HG02870 (cell line): ENCODE data around the gene KATNB1.
"Not testable (repeated sequence)": the region's sequence is repeated elsewhere in the genome, so short reads cannot be mapped to it uniquely, and the experiment has no call there.

Source experiments
- ATAC-seq: cut with Tn5 transposase; IDR thresholded peaks from one replicate; pipeline ENCODE4 v1.9.1; 2021; ENCODE audit warnings: mild to moderate bottlenecking, moderate library complexity; ENCODE audit not compliant: unreplicated experiment

The KATNB1 gene

GRCh38 chr16:57741660-57742191 lies 6.2 kb downstream of the KATNB1 start:
- ATAC-seq = no peak

- no peak for ATAC-seq
Observed at GRCh38 chr16:57742543-57742942, 7.0 kb downstream of the KATNB1 start.

GRCh38 chr16:57743458-57743857 lies 7.9 kb downstream of the KATNB1 start:
- ATAC-seq = no peak

- no peak for ATAC-seq
Observed at GRCh38 chr16:57743886-57744641, 8.5 kb downstream of the KATNB1 start.

DNA sequence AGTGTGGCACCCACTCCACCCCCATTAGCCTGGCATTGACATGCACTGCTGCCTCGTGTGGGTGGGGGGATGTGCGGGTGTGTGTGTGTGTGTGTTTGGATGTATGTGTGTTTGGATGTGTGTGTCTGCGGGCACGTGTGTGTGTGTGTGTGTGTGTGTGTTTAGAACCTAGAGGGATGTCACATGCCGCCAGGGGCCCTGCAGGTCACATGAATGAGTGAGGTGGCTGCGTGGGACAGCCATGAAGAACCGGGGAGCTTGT lies 9.0 kb downstream of the KATNB1 start:
- ATAC-seq = no peak

DNA sequence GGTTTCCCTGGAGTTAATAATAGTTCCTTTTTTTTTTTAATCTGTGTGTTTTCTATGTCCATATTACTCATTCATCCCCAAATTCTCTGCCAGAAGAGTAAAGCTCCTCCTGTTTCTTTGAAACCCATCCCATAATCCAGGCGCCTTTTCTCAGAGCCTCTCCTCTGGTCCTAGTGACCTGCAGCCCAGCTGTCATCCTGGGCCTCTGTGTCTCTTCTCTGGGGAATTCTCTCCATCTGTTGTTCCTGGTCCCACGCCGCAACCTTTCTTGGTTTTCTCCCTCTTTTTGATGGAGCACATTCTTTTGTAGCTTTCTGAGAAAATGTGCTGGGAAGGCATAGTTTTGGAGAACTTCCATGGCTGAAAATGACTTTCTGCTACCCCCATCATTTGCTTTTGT lies 10.2 kb downstream of the KATNB1 start:
- no peak for ATAC-seq

DNA sequence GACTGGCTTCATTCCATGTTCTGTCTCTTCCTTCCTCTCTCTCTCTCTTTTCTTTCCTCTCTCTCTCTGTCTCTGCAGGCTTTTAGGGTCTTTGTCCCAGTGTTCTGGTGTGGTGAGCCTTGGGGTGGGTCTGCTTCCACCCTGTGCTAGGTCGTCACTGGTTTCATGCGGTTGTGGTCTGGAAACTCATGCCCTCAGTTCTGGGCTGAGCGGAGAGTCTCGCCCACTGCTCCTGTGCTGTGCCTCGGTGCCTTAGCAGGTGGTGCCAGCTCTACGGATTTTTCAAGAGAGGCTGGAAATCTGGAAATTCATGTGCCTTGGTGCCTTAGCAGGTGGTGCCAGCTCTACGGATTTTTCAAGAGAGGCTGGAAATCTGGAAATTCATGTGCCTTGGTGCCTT lies 10.7 kb downstream of the KATNB1 start:
- ATAC-seq = not testable (repeated sequence)

DNA sequence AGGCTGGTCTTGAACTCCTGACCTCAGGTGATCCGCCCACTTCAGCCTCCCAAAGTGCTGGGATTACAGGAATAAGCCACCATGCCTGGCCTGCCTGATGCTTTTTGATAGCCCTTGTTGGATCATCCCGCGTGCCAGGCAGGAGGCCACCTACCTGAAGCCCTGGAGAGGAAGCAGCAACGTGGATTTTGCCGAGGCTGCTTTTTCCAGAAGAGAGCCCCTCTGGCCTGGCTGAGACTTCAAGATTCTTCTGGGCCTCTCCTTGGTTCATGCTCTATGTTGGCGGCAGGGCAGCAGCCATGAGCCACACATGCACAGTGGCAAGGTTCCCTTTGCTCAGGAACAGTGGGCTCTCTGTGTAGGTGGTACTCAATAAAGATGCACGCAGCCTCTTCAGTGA lies 11.5 kb downstream of the KATNB1 start:
- no peak for ATAC-seq

DNA sequence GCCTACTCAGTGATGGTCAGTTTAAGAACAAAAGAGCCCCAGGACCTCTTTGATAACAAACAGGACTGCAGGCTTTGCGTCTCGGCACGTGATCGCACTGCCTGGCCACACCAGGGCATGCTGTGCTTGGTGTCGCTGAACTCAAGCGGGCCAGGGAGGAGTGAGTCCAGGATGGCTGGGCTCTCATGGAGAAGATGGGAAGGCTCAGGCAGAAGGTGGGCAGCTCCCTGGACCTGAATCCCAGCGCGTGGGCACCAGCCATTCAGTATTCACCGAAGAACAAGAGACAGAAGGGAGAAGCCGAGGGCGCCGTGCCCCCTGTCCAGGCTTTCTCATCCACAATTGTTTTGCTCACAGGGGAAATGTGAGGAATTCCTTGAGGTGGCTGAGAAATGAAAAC lies 11.9 kb downstream of the KATNB1 start:
- no peak for ATAC-seq

- no peak for ATAC-seq
Observed at GRCh38 chr16:57747996-57748395, 12.4 kb downstream of the KATNB1 start.

- ATAC-seq = no peak
Observed at GRCh38 chr16:57748596-57748995, 13.0 kb downstream of the KATNB1 start.

DNA sequence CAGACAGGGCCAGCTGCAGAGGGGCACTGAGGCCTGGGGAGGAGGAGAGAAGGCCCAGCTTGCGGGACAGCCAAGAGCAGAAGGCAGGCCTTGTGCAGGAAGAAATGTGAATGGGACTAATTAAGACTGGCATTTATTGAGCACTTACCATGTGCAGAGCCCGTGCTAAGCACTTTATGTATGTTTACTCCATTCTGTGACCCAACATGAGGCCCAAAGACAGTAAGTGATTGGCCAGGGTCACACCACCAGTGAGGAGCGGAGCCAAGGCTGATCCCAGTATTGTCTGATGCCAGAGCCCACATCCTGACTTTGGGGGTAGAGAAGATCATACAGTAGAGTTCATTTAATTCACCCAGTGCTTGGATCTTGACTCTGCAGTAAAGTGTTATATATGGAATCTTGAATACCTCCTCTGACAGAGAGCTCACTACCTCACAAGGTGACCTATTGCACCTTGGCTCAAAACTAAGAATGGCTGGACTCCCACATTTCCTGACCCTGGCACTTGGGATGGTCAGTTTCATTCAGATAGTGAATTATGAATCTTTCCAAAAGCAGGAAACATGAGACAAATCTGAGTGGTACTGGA lies 13.6 kb downstream of the KATNB1 start:
- ATAC-seq = no peak

DNA sequence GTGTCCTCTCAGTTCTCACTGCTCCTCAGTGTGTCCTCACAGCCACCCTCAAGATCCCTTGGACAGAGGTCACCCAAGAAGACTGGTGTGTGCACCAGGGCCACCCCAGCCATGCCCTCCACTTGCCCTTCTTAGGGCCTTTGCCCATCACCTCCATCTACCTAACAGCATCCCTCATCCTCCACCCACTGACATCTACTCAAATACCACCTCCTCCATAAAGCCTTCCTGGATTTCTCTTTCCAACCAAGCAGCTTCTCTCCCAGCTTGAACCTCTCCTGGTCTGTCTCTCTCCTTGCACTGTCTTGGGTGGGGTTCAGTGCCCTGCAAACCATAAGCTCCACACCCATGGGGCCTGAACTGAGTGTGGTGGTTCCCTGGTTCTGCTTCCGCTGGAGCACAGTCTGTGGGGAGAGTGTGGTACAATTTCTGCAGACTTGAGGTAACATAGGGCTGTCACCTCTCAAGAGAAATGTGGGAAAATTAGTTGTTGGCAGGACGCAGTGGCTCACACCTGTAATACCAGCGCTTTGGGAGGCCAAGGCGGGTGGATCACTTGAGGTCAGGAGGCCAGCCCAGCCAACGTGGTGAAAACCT lies 14.4 kb downstream of the KATNB1 start:
- no peak for ATAC-seq

- no peak for ATAC-seq
Observed at GRCh38 chr16:57750796-57751538, 15.4 kb downstream of the KATNB1 start.

- no peak for ATAC-seq
Observed at GRCh38 chr16:57751539-57752202, 16.1 kb downstream of the KATNB1 start.

DNA sequence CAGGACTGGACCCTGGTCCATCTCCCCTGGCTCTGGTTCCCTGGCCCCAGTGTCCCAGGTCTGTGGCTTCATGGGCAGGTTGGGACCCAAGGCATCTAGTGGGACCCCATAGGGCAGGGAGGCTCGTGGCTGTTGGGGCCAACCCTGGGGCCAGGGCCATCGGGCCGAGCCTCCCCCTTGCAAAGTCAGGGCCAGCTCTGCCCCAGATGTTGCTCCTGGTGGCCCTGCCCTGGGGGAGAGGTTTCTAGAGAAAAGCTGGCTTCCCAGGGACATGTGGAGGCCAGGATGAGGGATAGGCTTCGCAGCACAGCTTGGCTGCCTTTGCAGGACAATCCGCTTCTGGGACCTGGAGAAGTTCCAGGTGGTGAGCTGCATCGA lies 16.6 kb downstream of the KATNB1 start:
- ATAC-seq = no peak

DNA sequence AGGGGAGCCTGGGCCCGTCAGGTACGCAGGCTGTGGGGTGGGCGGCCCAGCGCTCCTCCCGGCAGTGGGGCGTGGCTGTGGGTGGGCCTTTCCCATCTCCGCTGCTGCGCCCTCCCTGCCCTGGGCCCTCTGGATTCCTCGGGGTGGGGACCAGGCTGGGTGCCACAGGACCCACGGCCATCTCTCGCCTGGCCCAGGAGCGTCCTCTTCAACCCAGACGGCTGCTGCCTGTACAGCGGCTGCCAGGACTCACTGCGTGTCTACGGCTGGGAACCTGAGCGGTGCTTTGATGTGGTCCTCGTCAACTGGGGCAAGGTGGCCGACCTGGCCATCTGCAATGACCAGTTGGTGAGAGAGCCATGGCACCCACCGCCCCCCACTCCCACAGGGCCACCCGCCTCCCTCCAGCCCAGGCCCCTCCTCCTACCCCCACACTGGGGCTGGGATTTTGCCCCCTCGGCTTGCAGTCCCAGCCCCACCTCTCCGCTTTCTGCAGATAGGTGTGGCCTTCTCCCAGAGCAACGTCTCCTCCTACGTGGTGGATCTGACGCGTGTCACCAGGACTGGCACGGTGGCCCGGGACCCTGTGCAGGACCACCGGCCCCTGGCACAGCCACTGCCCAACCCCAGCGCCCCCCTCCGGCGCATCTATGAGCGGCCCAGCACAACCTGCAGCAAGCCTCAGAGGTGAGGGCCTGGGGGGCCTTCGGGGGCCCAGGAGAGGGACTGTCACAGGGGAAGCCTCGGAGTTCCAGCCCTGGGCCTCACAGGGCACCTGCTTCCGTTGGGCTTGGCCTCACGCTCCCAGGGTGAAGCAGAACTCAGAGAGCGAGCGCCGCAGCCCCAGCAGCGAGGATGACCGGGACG lies 17.2 kb downstream of the KATNB1 start:
- no peak for ATAC-seq

- no peak for ATAC-seq
Observed at GRCh38 chr16:57753448-57754353, 18.1 kb downstream of the KATNB1 start.

DNA sequence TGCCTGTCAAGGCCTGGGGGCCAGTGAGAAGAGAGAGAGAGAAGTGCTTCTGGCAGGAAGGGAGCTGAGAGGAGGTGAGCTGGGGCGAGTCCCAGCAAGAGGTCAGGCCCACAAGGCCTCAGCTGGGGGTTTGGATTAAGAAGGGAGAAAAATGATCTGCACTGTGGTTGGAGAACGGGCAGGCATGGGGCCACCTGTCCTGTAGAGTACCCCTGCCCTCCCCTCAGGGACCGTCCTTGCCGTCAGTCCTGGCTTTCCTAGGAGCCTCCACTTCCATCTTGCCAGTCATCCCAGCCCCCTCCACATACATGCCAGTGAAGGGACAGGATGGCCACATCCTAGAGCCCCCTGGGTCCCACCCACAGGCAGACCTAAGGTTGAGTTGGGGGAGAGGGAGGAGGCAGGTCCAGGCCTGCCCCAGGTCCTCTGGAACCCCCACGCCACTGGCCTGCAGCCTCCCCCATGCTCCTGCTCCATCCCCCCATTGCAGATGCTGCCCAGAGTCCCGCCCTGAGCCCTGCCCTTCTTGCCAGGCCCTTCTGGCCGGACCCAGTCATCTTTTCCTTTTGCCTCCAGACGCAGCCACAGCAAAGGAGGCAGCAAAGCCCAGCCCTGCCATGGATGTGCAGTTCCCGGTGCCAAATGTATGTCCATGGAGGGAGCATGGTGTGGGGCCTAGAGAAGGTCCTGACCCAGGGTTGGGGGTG lies 18.9 kb downstream of the KATNB1 start:
- ATAC-seq = no peak
